Activated CD4-positive, alpha-beta T cell treated with anti-CD3 and anti-CD28 coated beads for 4 hours (primary cell): Measurements from ENCODE around the gene FUOM.

Experiments used
- DNase-seq, 2 donors: peaks; one replicate each; pipeline ENCODE4 v3.0.0-alpha.2; 2020

Gene FUOM, protein sequence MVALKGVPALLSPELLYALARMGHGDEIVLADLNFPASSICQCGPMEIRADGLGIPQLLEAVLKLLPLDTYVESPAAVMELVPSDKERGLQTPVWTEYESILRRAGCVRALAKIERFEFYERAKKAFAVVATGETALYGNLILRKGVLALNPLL

DNA sequence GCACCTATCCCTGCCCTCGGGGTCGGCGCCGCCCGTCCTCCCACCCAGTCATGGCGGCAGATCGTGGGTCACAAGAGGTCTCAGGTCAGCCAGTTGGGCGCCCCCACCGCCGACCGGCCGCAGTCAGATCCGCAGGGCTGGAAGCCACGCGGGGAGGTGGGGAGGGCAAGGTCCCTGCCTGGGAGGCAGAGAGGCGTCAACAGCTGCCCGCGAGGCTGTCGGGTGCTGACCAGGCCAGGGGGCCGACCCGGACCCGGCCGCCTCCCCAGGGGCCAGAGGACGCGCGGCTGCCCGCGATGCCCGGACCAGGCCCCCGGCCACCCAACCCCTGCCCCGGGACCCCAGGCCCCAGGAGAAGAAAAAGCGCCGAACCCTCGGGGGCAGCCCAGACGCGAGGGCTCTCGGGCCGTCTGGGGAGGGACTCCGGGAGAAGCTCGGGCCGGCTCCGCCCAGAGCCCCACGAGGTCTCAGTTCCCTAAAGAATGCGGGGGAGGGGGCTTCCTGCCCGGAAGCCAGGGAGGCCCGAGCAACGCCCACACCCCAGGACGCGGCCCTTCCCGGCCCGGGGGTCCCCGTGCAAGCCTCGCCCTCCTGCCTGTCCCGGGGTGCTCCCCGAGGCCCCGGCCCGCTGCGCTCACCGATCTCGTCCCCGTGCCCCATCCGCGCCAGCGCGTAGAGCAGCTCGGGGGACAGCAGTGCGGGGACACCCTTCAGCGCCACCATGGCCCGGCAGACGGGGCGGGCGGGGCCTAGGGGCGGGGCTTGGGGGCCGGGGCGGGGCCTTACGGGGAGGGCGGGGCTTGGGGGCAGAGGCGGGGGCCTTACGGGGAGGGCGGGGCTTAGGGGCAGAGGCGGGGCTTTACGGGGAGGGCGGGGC, at the start of gene FUOM:
FUOM (minus strand) TSS at position 735 of the 877 bp plus-strand sequence; CDS start at position 723, 12 bp downstream.
- peak; percentile 64 to 80 for DNase-seq

DNA sequence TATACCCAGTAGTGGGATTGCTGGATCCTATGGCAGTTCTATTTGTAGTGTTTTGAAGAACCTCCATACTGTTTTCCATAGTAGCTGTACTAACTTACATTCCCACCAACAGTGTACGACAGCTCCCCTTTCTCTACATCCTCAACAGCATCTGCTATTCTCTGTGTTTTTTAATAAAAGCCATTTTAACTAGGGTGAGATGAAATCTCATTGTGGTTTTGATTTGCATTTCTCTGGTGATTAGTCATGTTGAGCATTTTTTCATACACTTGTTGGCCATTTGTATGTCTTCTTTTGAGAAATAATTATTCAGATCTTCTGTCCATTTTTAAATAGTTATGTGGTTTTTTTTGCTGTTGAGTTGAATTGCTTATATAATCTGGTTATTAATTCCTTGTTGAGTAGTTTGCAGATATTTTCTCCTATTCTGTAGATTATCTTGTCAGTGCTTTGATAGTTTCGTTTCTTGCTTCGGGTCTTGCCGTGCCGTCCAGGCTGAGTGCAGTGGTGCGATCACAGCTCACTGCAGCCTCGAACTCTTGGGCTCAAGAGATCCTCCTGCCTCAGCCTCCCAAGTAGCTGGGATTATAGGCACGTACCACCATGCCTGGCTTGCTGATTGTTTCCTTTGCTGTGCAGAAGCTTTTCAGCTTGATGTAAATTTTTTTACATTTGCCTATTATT, 48.2 kb upstream of the FUOM start:
- DNase-seq, result no peak

DNA sequence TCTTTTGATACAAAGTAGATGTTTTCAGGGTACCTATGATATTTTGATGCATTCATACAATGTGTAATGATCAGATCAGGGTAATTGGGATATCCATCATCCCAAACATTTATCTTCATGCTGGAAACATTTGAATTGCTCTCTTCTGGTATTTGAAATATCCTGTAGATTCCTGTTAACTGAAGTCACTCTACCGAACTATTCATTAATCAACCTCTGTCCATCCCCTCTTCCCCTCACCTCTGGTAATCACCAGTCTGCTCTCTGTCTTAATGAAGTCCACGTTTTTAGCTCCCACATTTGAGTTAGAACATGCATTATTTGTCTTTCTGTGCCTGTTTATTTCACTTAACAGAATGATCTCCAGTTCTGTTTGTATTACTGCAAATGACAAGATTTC, 47.5 kb upstream of the FUOM start:
- DNase-seq, result no peak

DNA sequence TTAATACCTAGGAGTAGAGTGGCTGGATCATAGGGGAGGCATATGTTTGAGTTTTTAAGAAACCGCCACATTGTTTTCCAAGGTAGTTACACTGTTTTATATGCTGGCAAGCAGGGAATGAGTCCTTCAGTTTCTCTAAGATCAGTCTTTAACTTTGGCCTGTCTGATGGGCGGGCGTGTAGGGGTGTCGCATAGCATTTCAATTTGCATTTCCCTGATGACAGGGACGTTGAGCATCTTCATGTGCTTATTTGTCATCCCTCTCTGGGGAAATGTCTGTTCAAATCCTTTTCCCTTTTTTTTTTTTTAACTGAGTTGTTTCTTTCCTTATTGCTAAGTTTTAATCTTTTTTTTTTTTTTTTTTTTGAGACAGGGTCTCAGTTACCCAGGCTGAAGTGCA, 46.0 kb upstream of the FUOM start:
- no peak for DNase-seq

DNA sequence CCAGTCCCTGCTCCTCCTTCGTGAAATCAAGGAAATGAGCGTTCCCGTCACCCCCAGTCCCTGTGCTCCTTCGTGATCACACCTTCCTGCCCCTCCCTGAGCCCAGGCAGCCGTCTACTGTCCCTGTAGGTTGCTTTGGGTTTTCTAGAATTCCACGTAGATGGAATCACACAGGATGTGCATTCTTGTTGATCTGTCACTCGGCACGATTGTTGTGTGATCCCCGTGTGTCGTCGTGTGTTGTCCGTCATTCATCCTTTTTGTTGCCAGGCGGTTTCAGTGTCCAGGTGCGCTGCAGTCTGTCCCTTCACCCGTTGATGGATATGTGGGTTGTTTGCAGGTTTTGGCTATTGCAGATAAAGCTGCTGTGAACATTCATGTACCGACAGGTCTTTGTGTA, 45.5 kb upstream of the FUOM start:
- DNase-seq, result no peak

DNA sequence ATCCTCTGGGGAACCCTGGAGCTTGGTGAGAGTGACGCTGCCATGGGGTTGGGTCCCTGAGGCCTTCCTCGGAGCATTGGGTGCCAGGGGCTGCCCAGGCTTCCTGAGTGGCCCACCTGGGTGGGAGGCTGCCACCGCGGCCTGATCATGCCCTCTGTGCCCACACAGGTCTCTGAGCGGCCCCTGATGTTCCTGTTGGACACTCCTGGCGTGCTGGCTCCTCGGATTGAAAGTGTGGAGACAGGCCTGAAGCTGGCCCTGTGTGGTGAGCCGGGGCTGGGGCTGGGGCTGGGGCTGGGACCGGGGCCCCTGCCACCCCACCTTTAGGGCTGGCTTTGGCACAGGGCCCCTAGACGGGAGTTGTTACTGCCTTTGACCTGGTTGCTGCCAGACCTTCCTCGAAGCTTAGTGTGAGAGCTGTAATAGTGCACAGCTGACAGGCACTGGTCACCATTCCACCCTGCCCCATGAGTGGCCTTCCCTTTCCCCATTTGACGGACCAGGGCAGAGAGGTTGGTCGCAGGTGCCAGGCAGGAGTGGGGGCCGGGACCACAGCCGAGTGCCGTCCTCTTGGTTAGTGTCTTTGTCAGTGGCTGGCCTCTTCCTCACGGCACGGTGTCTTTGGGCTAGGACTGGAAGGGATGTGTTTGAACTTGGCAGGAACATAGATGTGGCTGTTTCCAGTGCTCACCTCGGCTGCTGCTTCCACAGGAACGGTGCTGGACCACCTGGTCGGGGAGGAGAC, 44.3 kb upstream of the FUOM start:
- no peak for DNase-seq

- no peak for DNase-seq
These were observed 43.7 kb upstream of the FUOM start for GRCh38 chr10:133401500-133401899.

GRCh38 chr10:133400624-133401424, 43.0 kb upstream of the FUOM start:
- no peak for DNase-seq

- no peak for DNase-seq
These were observed 41.3 kb upstream of the FUOM start for GRCh38 chr10:133399123-133399601.

DNA sequence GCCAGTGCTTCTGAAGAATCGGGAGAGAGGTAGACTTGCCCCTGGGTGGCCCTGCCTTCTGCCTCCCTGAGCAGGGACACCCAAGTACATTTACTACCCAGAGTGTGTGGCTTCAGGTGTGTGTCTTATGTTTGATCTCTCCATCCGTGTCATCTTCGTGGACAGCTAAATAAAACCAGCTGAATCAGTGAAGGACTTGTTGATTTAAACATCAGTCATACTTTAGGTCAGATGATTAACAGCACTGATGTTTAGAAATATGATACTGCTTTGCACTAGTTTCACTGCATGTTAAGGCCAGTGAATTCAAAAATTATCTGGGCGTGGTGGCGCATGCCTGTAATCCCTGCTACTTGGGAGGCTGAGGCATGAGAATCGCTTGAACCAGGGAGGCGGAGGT, 40.1 kb upstream of the FUOM start:
- no peak for DNase-seq

- DNase-seq, result no peak
These were observed 38.3 kb upstream of the FUOM start for GRCh38 chr10:133396035-133396624.

DNA sequence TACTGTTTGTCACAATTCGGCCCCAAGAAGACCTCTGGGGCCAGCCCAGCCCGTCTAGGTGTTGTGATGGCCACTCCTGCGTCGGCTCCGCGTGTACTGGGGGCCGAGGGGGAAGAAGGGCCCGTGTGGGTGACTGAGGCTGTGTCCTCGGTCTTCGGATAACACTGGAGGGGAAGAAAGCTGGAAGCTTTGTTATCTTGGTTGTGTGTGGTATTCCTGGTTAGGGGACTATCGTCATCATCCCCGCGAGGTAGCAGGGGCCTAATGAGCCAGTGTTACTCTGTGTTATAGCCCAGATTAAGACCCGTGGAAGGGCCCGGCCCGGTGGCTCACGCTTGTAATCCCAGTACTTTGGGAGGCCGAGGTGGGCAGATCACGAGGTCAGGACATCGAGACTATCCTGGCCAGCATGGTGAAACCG, 37.0 kb upstream of the FUOM start:
- no peak for DNase-seq

DNA sequence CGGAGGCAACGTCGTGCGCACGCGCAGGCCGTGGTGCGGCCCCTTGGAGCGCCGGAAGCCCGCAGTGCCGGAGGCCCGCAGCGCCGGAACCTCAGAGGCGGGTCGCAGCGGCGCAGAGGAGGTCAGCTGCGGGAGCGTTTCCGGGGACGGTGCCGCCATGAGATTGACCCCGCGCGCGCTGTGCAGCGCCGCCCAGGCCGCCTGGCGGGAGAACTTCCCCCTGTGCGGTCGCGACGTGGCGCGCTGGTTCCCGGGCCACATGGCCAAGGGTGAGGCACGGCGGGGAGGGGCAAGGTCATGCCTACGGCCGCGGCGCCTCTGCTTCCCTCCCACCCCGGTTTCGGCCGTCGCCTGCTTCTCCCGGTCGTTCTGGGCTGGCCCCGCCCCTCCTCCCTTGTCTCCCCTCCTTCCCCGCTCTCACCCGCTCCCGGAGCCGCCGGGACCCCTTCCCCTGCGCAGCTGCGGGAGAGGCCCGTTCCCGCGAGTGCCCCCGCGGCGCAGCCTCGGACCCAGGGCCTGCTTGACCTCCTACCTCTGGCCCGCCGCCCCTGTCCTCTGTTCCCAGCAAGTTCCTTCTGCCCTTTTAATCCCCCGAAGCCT, 36.3 kb upstream of the FUOM start, which contains the start of gene MTG1:
MTG1 (plus strand) TSS at position 94 of the 600 bp plus-strand sequence; CDS start at position 158, 64 bp downstream.
- DNase-seq, result peak in 1 of 2 donors; percentile 92

- peak in 1 of 2 donors; percentile 93 for DNase-seq
These were observed 35.7 kb upstream of the FUOM start for GRCh38 chr10:133393401-133394063.

GRCh38 chr10:133391761-133392518, 34.1 kb upstream of the FUOM start:
- no peak for DNase-seq

GRCh38 chr10:133391249-133391635, 33.4 kb upstream of the FUOM start:
- DNase-seq, result no peak

DNA sequence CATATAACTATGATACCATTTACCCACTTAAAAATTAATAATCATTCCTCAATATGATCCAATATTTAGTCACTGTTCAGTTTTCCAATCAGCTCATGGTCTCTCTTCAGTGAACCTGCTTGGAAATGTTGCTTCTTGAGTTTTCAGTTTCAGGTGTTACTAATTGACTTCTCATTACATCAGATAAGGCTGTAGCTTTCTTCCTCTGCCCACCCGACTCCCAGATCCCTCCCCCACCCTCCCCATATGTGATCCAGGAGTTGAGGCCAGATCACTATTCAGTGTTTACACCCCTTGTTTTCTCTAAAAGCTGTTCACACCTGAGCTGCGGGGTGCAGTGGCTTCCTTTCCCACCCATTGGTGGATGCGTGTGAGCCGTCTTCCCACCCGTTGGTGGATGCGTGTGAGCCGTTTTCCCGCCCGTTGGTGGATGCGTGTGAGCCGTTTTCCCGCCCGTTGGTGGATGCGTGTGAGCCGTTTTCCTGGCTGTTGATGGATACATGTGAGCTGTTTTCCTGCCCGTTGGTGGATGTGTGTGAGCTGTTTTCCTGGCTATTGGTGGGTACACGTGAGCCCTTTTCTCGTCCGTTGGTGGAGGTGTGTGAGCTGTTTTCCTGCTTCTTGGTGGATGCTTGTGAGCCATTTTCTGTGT, 32.9 kb upstream of the FUOM start:
- DNase-seq, result no peak

GRCh38 chr10:133388973-133389818, 31.4 kb upstream of the FUOM start:
- DNase-seq, result peak in 1 of 2 donors; percentile 36
